ENCODE measurements around the gene MRAS. TPM values are rescaled to one million over a fixed set of nuclear protein-coding genes. Genes with fewer than 3 reads are reported as not detected.

Gene MRAS
- total RNA-seq, 1 donor from 2014 or later = 79.4 TPM

DNA sequence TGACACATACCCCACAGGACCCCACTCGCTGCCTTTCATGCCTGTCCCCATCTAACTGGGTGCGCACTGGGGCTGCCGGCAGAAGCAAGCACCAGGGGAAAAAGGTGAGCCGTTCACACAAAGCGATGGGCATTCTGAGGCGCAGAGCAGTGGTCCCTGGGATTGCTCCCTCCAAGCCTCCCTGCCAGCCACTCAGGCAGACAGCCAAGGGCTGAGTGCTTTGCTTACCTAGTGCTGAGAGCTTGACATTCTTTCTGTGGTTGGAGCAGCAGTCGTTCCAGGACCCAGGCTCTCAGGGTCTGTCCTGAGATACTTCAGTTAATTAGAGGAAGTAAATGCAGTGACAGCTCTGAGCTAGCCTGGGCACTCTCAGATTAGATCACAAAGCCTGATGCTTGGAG is 91.7 kb downstream of the MRAS start:
- H3K27ac ChIP-seq = no peak overlapping the region
- DNase-seq = peak; percentile 93
- H3K4me3 ChIP-seq = no peak overlapping the region
- ATAC-seq = peak; percentile 82
- H3K27me3 ChIP-seq = peaks cover 14% of the 10 kb centered on the region
- TF ChIP-seq, protein P1, sequence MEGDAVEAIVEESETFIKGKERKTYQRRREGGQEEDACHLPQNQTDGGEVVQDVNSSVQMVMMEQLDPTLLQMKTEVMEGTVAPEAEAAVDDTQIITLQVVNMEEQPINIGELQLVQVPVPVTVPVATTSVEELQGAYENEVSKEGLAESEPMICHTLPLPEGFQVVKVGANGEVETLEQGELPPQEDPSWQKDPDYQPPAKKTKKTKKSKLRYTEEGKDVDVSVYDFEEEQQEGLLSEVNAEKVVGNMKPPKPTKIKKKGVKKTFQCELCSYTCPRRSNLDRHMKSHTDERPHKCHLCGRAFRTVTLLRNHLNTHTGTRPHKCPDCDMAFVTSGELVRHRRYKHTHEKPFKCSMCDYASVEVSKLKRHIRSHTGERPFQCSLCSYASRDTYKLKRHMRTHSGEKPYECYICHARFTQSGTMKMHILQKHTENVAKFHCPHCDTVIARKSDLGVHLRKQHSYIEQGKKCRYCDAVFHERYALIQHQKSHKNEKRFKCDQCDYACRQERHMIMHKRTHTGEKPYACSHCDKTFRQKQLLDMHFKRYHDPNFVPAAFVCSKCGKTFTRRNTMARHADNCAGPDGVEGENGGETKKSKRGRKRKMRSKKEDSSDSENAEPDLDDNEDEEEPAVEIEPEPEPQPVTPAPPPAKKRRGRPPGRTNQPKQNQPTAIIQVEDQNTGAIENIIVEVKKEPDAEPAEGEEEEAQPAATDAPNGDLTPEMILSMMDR (IDR thresholded peaks at IDR 0.05) = no peak
- intact Hi-C loops (cut with DNase I) = no loop called here
- peaks cover 24% of the 10 kb centered on the region for H3K4me1 ChIP-seq
- H3K36me3 ChIP-seq = no peaks in the 10 kb centered on the region
- no peaks in the 10 kb centered on the region for H3K9me3 ChIP-seq

- H3K9me3 ChIP-seq = no peaks in the 10 kb centered on the region
- peaks cover 23% of the 10 kb centered on the region for H3K4me1 ChIP-seq
- H3K27me3 ChIP-seq = peaks cover 9% of the 10 kb centered on the region
- TF ChIP-seq, protein P1 (IDR thresholded peaks at IDR 0.05) = no peak
- peak overlapping the region; percentile 58 for H3K27ac ChIP-seq
- ATAC-seq = no peak
- no peaks in the 10 kb centered on the region for H3K36me3 ChIP-seq
- H3K4me3 ChIP-seq = no peak overlapping the region
- intact Hi-C loops (cut with DNase I) = no loop called here
- no peak for DNase-seq
These were observed 92.2 kb downstream of the MRAS start for GRCh38 chr3:138440596-138440995.

GRCh38 chr3:138441256-138441655 is 92.9 kb downstream of the MRAS start:
- Histone ChIP-seq H3K27me3 (peaks cover 3% of the 10 kb centered on the region), H3K27ac (peak overlapping the region; percentile 58), H3K9me3 (no peaks in the 10 kb centered on the region), H3K36me3 (no peaks in the 10 kb centered on the region), H3K4me1 (peaks cover 23% of the 10 kb centered on the region), H3K4me3 (no peak overlapping the region)
- ATAC-seq (no peak), DNase-seq (no peak)
- TF ChIP-seq, protein P1 (IDR thresholded peaks at IDR 0.05) = no peak
- intact Hi-C loops (cut with DNase I) = no loop called here

GRCh38 chr3:138441742-138442141 is 93.4 kb downstream of the MRAS start:
- Histone ChIP-seq H3K4me1 (peaks cover 23% of the 10 kb centered on the region), H3K4me3 (no peak overlapping the region), H3K27me3 (no peaks in the 10 kb centered on the region), H3K36me3 (no peaks in the 10 kb centered on the region), H3K9me3 (no peaks in the 10 kb centered on the region), H3K27ac (peak overlapping the region; percentile 58)
- ATAC-seq (no peak), DNase-seq (no peak)
- intact Hi-C loops (cut with DNase I) = no loop called here
- TF ChIP-seq, protein P1 (IDR thresholded peaks at IDR 0.05) = no peak

DNA sequence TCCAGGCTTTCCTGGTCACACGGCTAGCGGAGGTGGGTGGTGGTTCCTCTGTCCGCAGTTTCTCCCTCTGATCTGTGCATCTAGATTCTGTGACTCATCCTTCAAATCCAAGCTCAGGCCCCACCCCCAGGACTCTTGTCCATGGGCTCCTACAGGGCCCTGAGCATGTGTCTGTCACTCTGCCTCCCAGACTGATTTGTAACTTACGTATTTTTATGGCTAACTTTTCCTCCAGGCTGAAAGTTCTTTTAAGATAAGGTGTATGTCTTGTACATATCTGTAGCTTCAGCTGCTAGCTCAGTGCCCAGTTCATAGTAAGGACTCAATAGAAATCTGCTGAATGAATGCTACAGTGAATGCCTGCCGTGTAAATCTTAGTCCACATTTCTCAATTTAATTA is 94.1 kb downstream of the MRAS start:
- Histone ChIP-seq H3K27ac (no peak overlapping the region), H3K9me3 (no peaks in the 10 kb centered on the region), H3K36me3 (no peaks in the 10 kb centered on the region), H3K27me3 (no peaks in the 10 kb centered on the region), H3K4me1 (peaks cover 23% of the 10 kb centered on the region), H3K4me3 (no peak overlapping the region)
- TF ChIP-seq, protein P1 (IDR thresholded peaks at IDR 0.05) = no peak
- intact Hi-C loops (cut with DNase I) = no loop called here
- ATAC-seq (peak; percentile 35), DNase-seq (no peak)

DNA sequence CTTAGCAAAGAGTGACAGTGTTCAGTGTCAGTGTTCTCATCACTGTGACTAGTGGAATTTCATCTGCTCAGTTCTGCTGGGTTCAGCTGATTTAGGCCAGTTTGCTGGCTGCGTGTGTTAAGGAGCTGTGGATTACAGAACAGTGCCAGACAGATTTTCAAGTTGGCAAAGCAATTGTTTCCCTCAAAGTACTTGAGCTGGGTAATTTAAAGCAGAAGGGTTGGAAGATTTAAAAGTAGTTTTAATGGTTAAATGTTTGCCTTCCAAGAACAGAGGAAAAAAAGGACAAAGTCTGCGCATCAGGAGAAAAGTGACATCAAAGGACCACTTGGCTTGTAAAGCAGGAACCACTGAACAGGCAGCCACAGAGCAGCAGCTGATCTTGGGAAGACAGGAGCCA is 94.7 kb downstream of the MRAS start:
- H3K9me3 ChIP-seq = no peaks in the 10 kb centered on the region
- H3K4me1 ChIP-seq = peaks cover 23% of the 10 kb centered on the region
- H3K27me3 ChIP-seq = no peaks in the 10 kb centered on the region
- no peak overlapping the region for H3K4me3 ChIP-seq
- TF ChIP-seq, protein P1 (IDR thresholded peaks at IDR 0.05) = no peak
- DNase-seq (no peak), ATAC-seq (no peak)
- H3K27ac ChIP-seq = no peak overlapping the region
- intact Hi-C loops (cut with DNase I) = no loop called here
- H3K36me3 ChIP-seq = no peaks in the 10 kb centered on the region
